K562 (cell line): Measurements from ENCODE around the gene CPLANE2. TPM values are rescaled to one million over a fixed set of nuclear protein-coding genes. Genes with fewer than 3 reads are reported as not detected.

ENCODE experiments used
- ATAC-seq: fragments of 200-7000 bp; cut with Tn5 transposase; 3 replicates; pipeline ENCODE4 v1.9.1; 2020; ENCODE audit warnings: moderate library complexity
- BruUV-seq: library from RNA; stranded (reverse); fragments of 400-500 nt; replicated peaks from 2 replicates; lab custom pipeline; 2021; lab: Mats Ljungman, UMichigan
- CTCF ChIA-PET: fragments of 300-600 bp; formaldehyde crosslinking; extraction: SDS; loops from one replicate; lab custom pipeline; 2021; ENCODE audit warnings: low intra/inter-chr PET ratio; lab: Yijun Ruan, JAX
- POLR2A ChIA-PET: fragments of 300-600, 350-650 bp; sonication (Branson Sonifier 250); formaldehyde crosslinking; extraction: SDS; loops from one replicate; lab custom pipeline; 2021; ENCODE audit warnings: antibody characterized with exemption, inconsistent platforms; lab: Yijun Ruan, JAX
- DNase-seq, 4 experiments: peaks; one replicate each; pipeline versions ENCODE4 v3.0.0 to v3.0.0-alpha.2; 2011 to 2018; ENCODE audit warnings: low spot score in 3 of 4, mixed read lengths in 3 of 4; ENCODE audit errors: extremely low read depth in 1 of 4
- FAIRE-seq: peaks from 2 replicates; lab custom pipeline; 2011; peaks lifted over from hg19 to GRCh38; lab: Jason Lieb, UNC
- H2AFZ ChIP-seq: 2 replicates; pipeline ENCODE4 v1.6.0; 2011; ENCODE audit warnings: low read depth, low read length, control low read depth, inconsistent platforms
- H3K27ac ChIP-seq: fragments of 200-600 bp; 3 replicates; pipeline ENCODE4 v1.8.0; 2011; ENCODE audit warnings: low read depth, mild to moderate bottlenecking, control low read depth, inconsistent platforms, low read length, moderate library complexity, mixed read lengths; ENCODE audit errors: extremely low read depth
- H3K27me3 ChIP-seq, 2 experiments: fragments of 300-600 bp in 1 of 2; 2 replicates in 1 of 2; 3 replicates in 1 of 2; pipeline versions ENCODE4 v1.6.0 to v1.8.0; 2011; ENCODE audit warnings: inconsistent platforms in 2 of 2, low read length in 2 of 2, mild to moderate bottlenecking in 1 of 2, mixed read lengths in 1 of 2, moderate library complexity in 1 of 2; ENCODE audit not compliant: control insufficient read depth in 2 of 2, insufficient read depth in 2 of 2
- H3K36me3 ChIP-seq: fragments of 300-600 bp; 3 replicates; pipeline ENCODE4 v1.8.0; 2011; ENCODE audit warnings: mild to moderate bottlenecking, low read length, inconsistent platforms; ENCODE audit not compliant: control insufficient read depth, insufficient read depth
- H3K4me1 ChIP-seq, 2 experiments: fragments of 200-600 bp in 1 of 2; replicated peaks in 1 of 2; 2 replicates in 1 of 2; 3 replicates in 1 of 2; pipeline versions ENCODE4 v1.5.1 to v1.8.0; 2011; ENCODE audit warnings: inconsistent platforms in 2 of 2, low read length in 2 of 2, mild to moderate bottlenecking in 1 of 2, mixed read lengths in 1 of 2, moderate library complexity in 1 of 2; ENCODE audit not compliant: control insufficient read depth in 2 of 2, insufficient read depth in 2 of 2
- H3K4me2 ChIP-seq: 2 replicates; pipeline ENCODE4 v1.6.1; 2011; ENCODE audit warnings: low read length, control low read depth, inconsistent platforms, mixed read lengths; ENCODE audit not compliant: insufficient read depth
- H3K4me3 ChIP-seq: fragments of 200-600 bp; sonication (generic), shearing (Covaris generic); 2 replicates; pipeline ENCODE4 v1.5.1; 2016; ENCODE audit warnings: control low read depth, inconsistent platforms
- H3K79me2 ChIP-seq: fragments of 200-600 bp; 3 replicates; pipeline ENCODE4 v1.8.0; 2011; ENCODE audit warnings: low read length, inconsistent platforms; ENCODE audit not compliant: control insufficient read depth, insufficient read depth
- H3K9ac ChIP-seq, 2 experiments: 2 replicates each; pipeline versions ENCODE4 v1.6.0 to v1.6.1; 2011; ENCODE audit warnings: low read depth in 2 of 2, low read length in 2 of 2, control low read depth in 1 of 2, inconsistent platforms in 1 of 2, mild to moderate bottlenecking in 1 of 2, mixed read lengths in 1 of 2; ENCODE audit not compliant: insufficient read depth in 1 of 2
- H3K9me1 ChIP-seq: one replicate; pipeline ENCODE4 v1.6.0; 2011; ENCODE audit warnings: inconsistent platforms, mild to moderate bottlenecking, low read length, moderate library complexity; ENCODE audit not compliant: control insufficient read depth, insufficient read depth
- H3K9me3 ChIP-seq: replicated peaks from 2 replicates; pipeline ENCODE4 v1.5.1; 2011; ENCODE audit warnings: low read depth, low read length, inconsistent platforms; ENCODE audit not compliant: control insufficient read depth, insufficient read depth
- H4K20me1 ChIP-seq: replicated peaks from 2 replicates; pipeline ENCODE4 v1.6.1; 2011; ENCODE audit warnings: low read length, inconsistent platforms, mixed read lengths; ENCODE audit not compliant: control insufficient read depth, insufficient read depth
- BCOR ChIP-seq: fragments of 450-650 bp; IDR thresholded peaks from 2 replicates; pipeline ENCODE4 v1.6.1; 2016
- EGR1 ChIP-seq: fragments of 450-650 bp; conservative IDR thresholded peaks from 2 replicates; pipeline ENCODE4 v1.6.1; 2017; ENCODE audit warnings: mild to moderate bottlenecking
- FIP1L1 ChIP-seq: fragments of 200-400 bp; formaldehyde crosslinking; IDR thresholded peaks from 2 replicates; pipeline ENCODE4 v1.6.1; 2018; ENCODE audit warnings: mild to moderate bottlenecking, low read depth, low read length; ENCODE audit not compliant: poor library complexity, severe bottlenecking
- FOXJ2 ChIP-seq: fragments of 200-800 bp; sonication (Bioruptor generic); IDR thresholded peaks from 2 replicates; pipeline ENCODE4 v1.6.1; 2016; ENCODE audit warnings: missing genetic modification characterization, missing compliant biosample characterization
- HDAC1 ChIP-seq, 2 experiments: fragments of 450-650 bp; IDR thresholded peaks; 2 replicates each; pipeline ENCODE4 v1.6.1; 2016 to 2017; ENCODE audit warnings: inconsistent platforms in 1 of 2, mild to moderate bottlenecking in 1 of 2, moderate library complexity in 1 of 2
- HDAC2 ChIP-seq: fragments of 450-650 bp; IDR thresholded peaks from 2 replicates; pipeline ENCODE4 v1.6.1; 2016; ENCODE audit warnings: mild to moderate bottlenecking
- HDGF ChIP-seq: fragments of 450-650 bp; IDR thresholded peaks from 2 replicates; pipeline ENCODE4 v1.6.1; 2016
- KDM1A ChIP-seq, 2 experiments: fragments of 450-650 bp; IDR thresholded peaks; 2 replicates each; pipeline ENCODE4 v1.6.1; 2016; ENCODE audit warnings: mild to moderate bottlenecking in 2 of 2
- KLF10 ChIP-seq: fragments of 250-450 bp; sonication (Bioruptor Pico); IDR thresholded peaks from 2 replicates; pipeline ENCODE4 v1.6.1; 2021; ENCODE audit warnings: matching md5 sums
- MCM2 ChIP-seq: fragments of 450-650 bp; IDR thresholded peaks from 2 replicates; pipeline ENCODE4 v1.6.1; 2017; ENCODE audit warnings: low read depth, mild to moderate bottlenecking
- SMARCA5 ChIP-seq: fragments of 450-650 bp; IDR thresholded peaks from 2 replicates; pipeline ENCODE4 v1.6.1; 2016
- TAF7 ChIP-seq: fragments of 450-650 bp; IDR thresholded peaks from 2 replicates; pipeline ENCODE4 v1.6.1; 2016; ENCODE audit warnings: missing genetic modification characterization, missing compliant biosample characterization
- TFAP4 ChIP-seq: sonication (generic); formaldehyde crosslinking; IDR thresholded peaks from 2 replicates; pipeline ENCODE4 v1.8.0; 2022; ENCODE audit warnings: missing genetic modification reagents, mild to moderate bottlenecking, moderate library complexity, borderline replicate concordance
- TOE1 ChIP-seq, 2 experiments: fragments of 450-650 bp in 1 of 2; sonication (generic) in 1 of 2; formaldehyde crosslinking in 1 of 2; IDR thresholded peaks; 2 replicates each; pipeline versions ENCODE4 v1.7.1 to v1.8.0; 2016 to 2022; ENCODE audit warnings: borderline replicate concordance in 2 of 2, mild to moderate bottlenecking in 2 of 2, antibody characterized with exemption in 1 of 2, inconsistent platforms in 1 of 2, low read depth in 1 of 2, missing genetic modification reagents in 1 of 2, moderate library complexity in 1 of 2
- ZNF253 ChIP-seq: fragments of 250-450 bp; sonication (Bioruptor Pico); conservative IDR thresholded peaks from 2 replicates; pipeline ENCODE4 v1.6.1; 2021; ENCODE audit warnings: mild to moderate bottlenecking
- ZNF609 ChIP-seq: sonication (generic); formaldehyde crosslinking; IDR thresholded peaks from 2 replicates; pipeline ENCODE4 v1.8.1; 2023; ENCODE audit warnings: missing genetic modification reagents, mild to moderate bottlenecking, borderline replicate concordance
- ZSCAN32 ChIP-seq: fragments of 450-650 bp; formaldehyde crosslinking; IDR thresholded peaks from 2 replicates; pipeline ENCODE4 v1.4.0; 2020; ENCODE audit warnings: mild to moderate bottlenecking, moderate library complexity
- WGBS: fragments of 100-300 bp; shearing (Covaris generic); methylation state at CpG from one replicate; pipeline ENCODE4 v1.1.6; 2016; ENCODE audit warnings: low coverage, mixed read lengths; ENCODE audit not compliant: insufficient coverage; ENCODE audit errors: missing lambda C conversion rate; 5-methylcytosine and 5-hydroxymethylcytosine counted together
- in situ Hi-C: fragments of 300-500 bp; cut with MboI; formaldehyde crosslinking; loops from 4 replicates; pipeline ENCODE4 v1.15.0; 2018; ENCODE audit warnings: inconsistent platforms, mixed read lengths
- intact Hi-C: fragments of 100-400 bp; cut with micrococcal nuclease; formaldehyde crosslinking; loops from 2 replicates; pipeline ENCODE4 v1.14.2; 2022
- polyA plus RNA-seq, 8 experiments: library from polyadenylated mRNA; depleted of rRNA in 4 of 8; stranded (reverse) in 5 of 8; unstranded in 3 of 8; fragments of >200 nt; fragmentation: Nextera tagmentation in 2 of 8; fragmentation: Illumina TruSeq in 1 of 8; extraction: Ambion mirVana in 2 of 8; extraction: Trizol in 1 of 8; gene quantifications; 2 replicates each; pipeline versions ENCODE4 v1.2.1 to v1.2.3, GENCODE V29; 2011 to 2014; ENCODE audit warnings: inconsistent platforms in 1 of 8, missing spikeins in 1 of 8
- total RNA-seq, 7 experiments: library from RNA; depleted of rRNA in 6 of 7; stranded (reverse); fragments of >200 nt in 6 of 7; fragmentation: Illumina TruSeq in 2 of 7; extraction: Trizol in 2 of 7; gene quantifications; 2 replicates each; pipeline versions ENCODE4 v1.2.1 to v1.2.3, GENCODE V29; 2011 to 2021; ENCODE audit warnings: low replicate concordance in 1 of 7

The CPLANE2 gene
- total and polyA plus RNA-seq, 9 of the 15 experiments (the other 6 are each of a cell fraction or from before 2014, with no cell fraction given): 0.17 to 20.9 (median 8.1) TPM

GRCh38 chr1:16235944-16236510, 956 bp downstream of the CPLANE2 start (continued):
- TF ChIP-seq TFAP4: peak; percentile 81
- TF ChIP-seq MCM2: no peak

- TF ChIP-seq EGR1: no peak
- no peak for TF ChIP-seq ZNF609 (CRISPR knock-in tag)
- TF ChIP-seq FIP1L1: no peak
- no peak for TF ChIP-seq ZNF253 (CRISPR knock-in tag)
- TF ChIP-seq KDM1A (IDR thresholded peaks at IDR 0.05): peak; percentile 12 to 71; a peak in 2 of 4 replicates
- peak; percentile 27; the same call in 1 of the 2 replicates for TF ChIP-seq HDAC2
- TF ChIP-seq FOXJ2 (tag): no peak
- TF ChIP-seq SMARCA5: peak; percentile 26; the same call in 1 of the 2 replicates
- no peak for TF ChIP-seq ZSCAN32
- TF ChIP-seq TAF7 (tag): no peak
- 0 out of 4 replicates have a peak, but pooled peaks of 1 of the 2 experiments have one; percentile 17 for TF ChIP-seq HDAC1 (IDR thresholded peaks at IDR 0.05)
- peak; percentile 51; the same call in 1 of the 2 replicates for TF ChIP-seq HDGF
- TF ChIP-seq TOE1 (IDR thresholded peaks at IDR 0.05; ENCODE audit: borderline replicate concordance): no peak
- TF ChIP-seq TOE1 (CRISPR knock-in tag; IDR thresholded peaks at IDR 0.05; ENCODE audit: borderline replicate concordance, low read depth): no peak
- no peak for TF ChIP-seq KLF10
- TF ChIP-seq BCOR: peak; percentile 85
- Histone ChIP-seq H2AFZ (no peak overlapping the region), H3K4me1 (peaks cover 41 to 43% of the 10 kb centered on the region in 2 experiments; a peak in 4 of 5 replicates), H3K4me3 (no peak overlapping the region), H3K79me2 (peaks cover 12% of the 10 kb centered on the region), H3K4me2 (peak overlapping the region; percentile 33; the same call in 1 of the 2 replicates), H3K36me3 (peaks cover 18% of the 10 kb centered on the region; the same call in 2 of the 3 replicates), H3K9me1 (peaks cover 8% of the 10 kb centered on the region), H3K27ac (no peak overlapping the region), H3K27me3 (no peaks in the 10 kb centered on the region), H4K20me1 (no peaks in the 10 kb centered on the region), H3K9ac (no peak overlapping the region), H3K9me3 (0 out of 2 replicates have a peak, but pooled peaks cover 3% of the 10 kb centered on the region)
- no peak for ATAC-seq
- FAIRE-seq: no peak
- in situ Hi-C loops (no loop called here), intact Hi-C loops (no loop called here)
- WGBS: 83% methylated on average over 1 of the region's 2 CpGs
- BruUV-seq: no TSS peak
- DNase-seq: no peak
- CTCF ChIA-PET: no interaction called here
- POLR2A ChIA-PET: interaction anchor here (0.7 to 2.1 kb wide), 5 partner anchors 9 to 1442 kb away, joined by 3 to 5 read pairs (median 4); no protein-coding TSS in a partner anchor
These were observed 1.6 kb downstream of the CPLANE2 start for GRCh38 chr1:16235347-16235746.
